GM12874 (cell line): Measurements from ENCODE around the gene SULT1B1.

Experiments
- TF ChIP-seq, protein P1 (sequence below): IDR thresholded peaks from 2 replicates; pipeline ENCODE4 v1.5.1; 2011; ENCODE audit warnings: low read depth, mild to moderate bottlenecking, control low read depth, low read length, moderate library complexity; ENCODE audit not compliant: insufficient read depth

Gene SULT1B1

DNA sequence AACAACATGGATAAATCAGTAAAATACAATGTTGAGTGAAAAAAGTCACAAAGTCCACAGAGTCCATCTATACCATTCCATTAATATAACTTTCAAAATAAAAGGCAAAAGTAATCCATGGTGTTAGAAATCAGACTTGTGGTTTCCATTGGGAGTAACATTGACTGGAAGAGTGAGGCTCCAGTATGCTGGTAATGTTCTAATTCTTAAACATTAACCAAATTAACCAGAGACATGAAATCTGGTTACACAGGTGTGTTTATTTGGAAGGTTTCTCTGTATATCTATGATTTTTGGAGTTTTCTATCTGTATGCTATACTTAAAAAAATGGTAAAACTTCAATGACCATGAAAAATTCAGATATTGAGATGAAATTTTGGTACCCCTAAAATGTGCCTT, 42.6 kb downstream of the SULT1B1 start:
- TF ChIP-seq, protein P1, sequence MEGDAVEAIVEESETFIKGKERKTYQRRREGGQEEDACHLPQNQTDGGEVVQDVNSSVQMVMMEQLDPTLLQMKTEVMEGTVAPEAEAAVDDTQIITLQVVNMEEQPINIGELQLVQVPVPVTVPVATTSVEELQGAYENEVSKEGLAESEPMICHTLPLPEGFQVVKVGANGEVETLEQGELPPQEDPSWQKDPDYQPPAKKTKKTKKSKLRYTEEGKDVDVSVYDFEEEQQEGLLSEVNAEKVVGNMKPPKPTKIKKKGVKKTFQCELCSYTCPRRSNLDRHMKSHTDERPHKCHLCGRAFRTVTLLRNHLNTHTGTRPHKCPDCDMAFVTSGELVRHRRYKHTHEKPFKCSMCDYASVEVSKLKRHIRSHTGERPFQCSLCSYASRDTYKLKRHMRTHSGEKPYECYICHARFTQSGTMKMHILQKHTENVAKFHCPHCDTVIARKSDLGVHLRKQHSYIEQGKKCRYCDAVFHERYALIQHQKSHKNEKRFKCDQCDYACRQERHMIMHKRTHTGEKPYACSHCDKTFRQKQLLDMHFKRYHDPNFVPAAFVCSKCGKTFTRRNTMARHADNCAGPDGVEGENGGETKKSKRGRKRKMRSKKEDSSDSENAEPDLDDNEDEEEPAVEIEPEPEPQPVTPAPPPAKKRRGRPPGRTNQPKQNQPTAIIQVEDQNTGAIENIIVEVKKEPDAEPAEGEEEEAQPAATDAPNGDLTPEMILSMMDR = no peak

DNA sequence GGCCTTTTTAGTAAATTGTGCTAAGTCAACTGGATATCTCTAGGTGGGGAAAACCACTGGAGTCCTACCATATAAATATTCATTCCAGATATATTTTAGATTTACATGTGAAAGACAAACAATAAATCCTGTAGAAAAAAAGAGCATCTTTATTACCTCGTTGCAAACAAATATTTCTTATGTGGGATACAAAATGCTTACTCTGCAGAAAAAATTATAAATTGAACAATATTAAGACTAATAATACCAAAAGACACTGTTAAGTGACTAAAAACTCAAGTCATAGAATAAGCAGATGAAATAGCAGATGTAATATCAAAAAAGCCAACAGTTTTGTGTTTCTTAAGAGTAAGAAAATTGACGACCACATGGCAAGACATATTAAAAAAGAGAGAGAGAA, 43.8 kb downstream of the SULT1B1 start:
- TF ChIP-seq, protein P1 = no peak

DNA sequence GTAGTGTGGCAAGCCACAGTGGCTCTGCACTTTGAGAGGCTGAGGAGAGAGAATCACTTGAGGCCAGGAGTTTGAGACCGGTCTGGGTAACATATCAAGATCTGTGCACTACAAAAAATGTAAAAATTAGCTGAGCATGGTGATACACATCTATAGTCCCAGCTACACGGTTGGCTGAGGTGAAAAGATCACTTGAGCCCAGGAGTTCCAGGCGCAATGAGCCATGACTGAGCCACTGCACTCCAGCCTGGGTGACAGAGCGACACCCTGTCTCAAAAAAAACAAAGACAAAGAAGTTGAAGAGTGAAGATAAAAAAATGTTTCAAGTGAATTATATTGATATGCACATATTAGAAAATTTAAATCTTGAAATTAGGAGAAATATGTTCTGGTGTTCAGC, 46.3 kb downstream of the SULT1B1 start:
- TF ChIP-seq, protein P1 = no peak

DNA sequence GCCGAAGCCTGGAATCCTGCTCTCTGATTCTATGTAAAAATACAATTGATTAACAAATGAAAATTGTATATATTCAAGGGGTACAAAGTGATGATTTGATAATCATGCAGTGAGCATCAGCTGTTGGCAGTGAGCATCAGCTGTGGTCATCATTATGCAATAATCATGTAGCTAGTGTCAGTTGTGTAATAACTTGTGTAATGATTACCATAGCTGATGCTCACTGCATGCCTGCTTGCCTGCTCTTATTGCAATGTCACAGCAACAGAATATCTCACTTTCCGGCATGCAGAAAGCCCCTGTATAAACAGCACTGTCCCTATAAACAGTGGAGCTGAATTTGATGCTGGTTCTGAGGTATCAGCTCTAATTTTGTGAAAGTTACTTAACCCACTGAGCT, 46.8 kb downstream of the SULT1B1 start:
- TF ChIP-seq, protein P1 = no peak

DNA sequence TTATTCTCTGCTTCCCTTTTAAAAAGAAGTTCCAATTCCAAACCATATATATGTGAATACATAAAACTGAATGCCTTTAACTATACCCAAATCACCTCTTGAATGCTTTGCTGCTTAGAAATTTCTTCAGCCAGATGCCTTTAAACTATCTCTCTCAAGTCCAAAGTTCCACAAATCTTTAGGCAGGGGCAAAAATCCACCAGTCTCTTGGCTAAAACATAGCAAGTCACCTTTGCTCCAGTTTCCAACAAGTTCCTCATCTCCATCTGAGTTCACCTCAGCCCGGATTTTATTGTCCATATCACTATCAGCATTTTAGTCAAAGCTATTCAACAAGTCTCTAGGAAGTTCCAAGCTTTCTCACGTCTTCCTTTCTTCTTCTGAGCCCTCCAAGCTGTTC, 49.8 kb downstream of the SULT1B1 start:
- TF ChIP-seq, protein P1 = no peak

DNA sequence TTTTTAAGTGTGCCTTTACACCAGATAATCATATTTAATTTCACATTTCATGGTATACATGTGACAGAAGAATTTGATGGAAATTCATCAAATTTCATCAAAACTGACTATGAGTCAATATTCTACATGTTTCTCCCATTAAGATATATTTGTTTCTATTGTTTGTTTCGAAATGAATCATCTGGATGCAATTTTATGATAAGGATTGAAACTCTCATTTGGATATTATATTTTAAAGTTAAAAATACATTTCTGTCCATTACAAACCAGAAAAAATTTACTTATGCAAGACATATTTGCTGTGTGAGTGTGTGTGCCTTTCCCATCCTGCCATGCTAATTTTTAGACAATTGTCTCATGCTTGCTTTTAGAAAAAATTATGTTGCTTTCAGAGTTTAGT, 52.2 kb downstream of the SULT1B1 start:
- TF ChIP-seq, protein P1 = no peak

DNA sequence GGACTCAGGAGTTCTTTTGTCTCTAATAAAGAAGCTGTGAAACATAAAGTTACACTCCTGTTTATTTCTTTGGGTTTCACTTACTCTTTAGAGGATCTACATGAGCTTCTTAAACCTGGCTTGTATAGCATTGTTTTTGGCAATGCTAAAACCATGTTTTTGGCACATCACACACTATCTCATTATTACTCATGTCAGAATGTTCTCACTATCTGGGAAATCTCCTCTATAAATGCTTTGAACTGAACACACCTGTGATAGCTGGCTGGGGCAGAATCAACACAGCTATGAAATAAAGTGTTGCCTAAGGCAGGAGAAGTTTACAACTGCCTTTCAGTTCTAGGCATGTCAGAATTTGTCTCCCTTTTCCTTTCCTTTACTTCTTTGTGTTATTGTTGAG, 52.6 kb downstream of the SULT1B1 start:
- TF ChIP-seq, protein P1 = no peak

DNA sequence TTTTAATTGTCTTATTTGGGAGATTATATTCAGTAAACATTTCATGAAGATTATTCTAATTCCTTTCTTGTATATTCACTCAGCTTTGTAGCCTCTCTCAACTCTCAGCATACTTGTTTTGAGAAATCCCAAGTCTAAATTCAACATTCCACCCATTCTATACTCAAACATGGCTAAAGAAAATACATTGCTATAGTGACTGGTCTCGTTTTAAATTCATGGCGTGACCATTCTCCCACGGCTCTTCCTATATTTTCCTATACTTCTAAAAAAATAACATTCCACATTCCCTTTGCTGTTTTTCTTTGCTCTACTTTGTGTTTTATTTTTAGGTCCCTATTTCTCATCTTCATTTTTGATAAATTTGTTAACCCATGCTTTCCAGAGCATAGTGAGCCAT, 58.2 kb downstream of the SULT1B1 start:
- TF ChIP-seq, protein P1 = no peak
